Astrocyte (in vitro differentiated cells and primary cell): ENCODE results near the gene HBS1L. TPM values are rescaled to one million over a fixed set of nuclear protein-coding genes. Genes with fewer than 3 reads are reported as not detected.

Experiments used
- DNase-seq: peaks from one replicate; pipeline ENCODE4 v3.0.0-alpha.2; 2010; ENCODE audit warnings: low read depth
- FAIRE-seq: peaks from 2 replicates; lab custom pipeline; 2011; peaks lifted over from hg19 to GRCh38; lab: Jason Lieb, UNC
- H2AFZ ChIP-seq: 2 replicates; pipeline ENCODE4 v1.6.0; 2012; ENCODE audit warnings: low read depth, low read length, inconsistent platforms
- H3K27ac ChIP-seq: 2 replicates; pipeline ENCODE4 v1.5.1; 2011; ENCODE audit warnings: low read depth, low read length, inconsistent platforms
- H3K27me3 ChIP-seq: 2 replicates; pipeline ENCODE4 v1.6.0; 2011; ENCODE audit warnings: low read length, inconsistent platforms; ENCODE audit not compliant: insufficient read depth
- H3K36me3 ChIP-seq: 2 replicates; pipeline ENCODE4 v1.5.1; 2011; ENCODE audit warnings: low read length, inconsistent platforms; ENCODE audit not compliant: insufficient read depth
- H3K4me1 ChIP-seq: 2 replicates; pipeline ENCODE4 v1.5.1; 2011; ENCODE audit warnings: low read length, inconsistent platforms; ENCODE audit not compliant: insufficient read depth
- H3K4me2 ChIP-seq: 2 replicates; pipeline ENCODE4 v1.6.0; 2012; ENCODE audit warnings: low read length, inconsistent platforms
- H3K4me3 ChIP-seq: 2 replicates; pipeline ENCODE4 v1.5.1; 2011; ENCODE audit warnings: low read depth, mild to moderate bottlenecking, low read length, inconsistent platforms; ENCODE audit not compliant: insufficient read depth
- H3K79me2 ChIP-seq: 2 replicates; pipeline ENCODE4 v1.6.0; 2012; ENCODE audit warnings: mild to moderate bottlenecking, low read length, inconsistent platforms; ENCODE audit not compliant: insufficient read depth
- H3K9ac ChIP-seq: 2 replicates; pipeline ENCODE4 v1.6.0; 2012; ENCODE audit warnings: mild to moderate bottlenecking, low read length, inconsistent platforms
- H3K9me3 ChIP-seq: 2 replicates; pipeline ENCODE4 v1.5.1; 2012; ENCODE audit warnings: low read depth, mild to moderate bottlenecking, low read length, inconsistent platforms; ENCODE audit not compliant: insufficient read depth
- H4K20me1 ChIP-seq: 2 replicates; pipeline ENCODE4 v1.6.0; 2012; ENCODE audit warnings: low read length, inconsistent platforms; ENCODE audit not compliant: insufficient read depth
- H3K27ac Mint-ChIP-seq: one replicate; pipeline ENCODE4 v1.8.0; 2021; ENCODE audit warnings: mild to moderate bottlenecking, mixed read lengths; ENCODE audit not compliant: unreplicated experiment
- H3K27me3 Mint-ChIP-seq: one replicate; pipeline ENCODE4 v1.8.0; 2021; ENCODE audit warnings: low read depth, mixed read lengths; ENCODE audit not compliant: unreplicated experiment
- H3K36me3 Mint-ChIP-seq: one replicate; pipeline ENCODE4 v1.8.0; 2021; ENCODE audit warnings: low read depth, mixed read lengths; ENCODE audit not compliant: unreplicated experiment
- H3K4me1 Mint-ChIP-seq: one replicate; pipeline ENCODE4 v1.8.0; 2021; ENCODE audit warnings: low read depth, mixed read lengths; ENCODE audit not compliant: unreplicated experiment
- H3K4me3 Mint-ChIP-seq: one replicate; pipeline ENCODE4 v1.8.0; 2021; ENCODE audit warnings: mild to moderate bottlenecking, moderate library complexity, mixed read lengths; ENCODE audit not compliant: unreplicated experiment
- H3K9me3 Mint-ChIP-seq: one replicate; pipeline ENCODE4 v1.8.0; 2021; ENCODE audit warnings: mild to moderate bottlenecking, mixed read lengths; ENCODE audit not compliant: unreplicated experiment
- EZH2 ChIP-seq: IDR thresholded peaks from 2 replicates; pipeline ENCODE4 v1.6.1; 2012; ENCODE audit warnings: mild to moderate bottlenecking, low read length, inconsistent platforms; ENCODE audit not compliant: insufficient read depth
- total RNA-seq: library from RNA; stranded (reverse); gene quantifications from 2 replicates; pipeline ENCODE4 v1.2.1, GENCODE V29; 2021
- TF ChIP-seq, protein P1 (sequence below): IDR thresholded peaks from 2 replicates; pipeline ENCODE4 v1.5.1; 2011; ENCODE audit warnings: low read depth, mild to moderate bottlenecking, inconsistent platforms, low read length, moderate library complexity; ENCODE audit not compliant: insufficient read depth

The HBS1L gene
- total RNA-seq, 1 donor from 2014 or later, result 87.8 TPM

DNA sequence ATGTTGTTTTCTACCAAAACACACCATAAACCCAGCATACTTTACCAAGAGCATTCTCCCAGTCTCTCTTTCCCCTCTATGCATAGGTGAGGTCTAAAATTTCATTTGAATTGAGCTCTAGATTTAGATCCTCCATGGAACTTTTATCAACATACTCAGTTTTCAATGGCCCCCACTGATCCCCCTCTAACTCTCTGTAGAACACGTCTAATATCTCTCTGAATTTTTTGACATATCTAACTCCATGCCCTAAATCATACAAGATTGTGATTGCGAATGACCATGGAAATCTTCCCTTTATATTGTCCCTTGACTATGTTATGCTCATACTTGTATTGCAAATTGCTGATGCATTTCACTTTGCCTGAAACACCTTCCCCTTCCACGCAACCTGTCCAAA, 38.1 kb upstream of the HBS1L start:
- H3K4me3 Mint-ChIP-seq, result no peak overlapping the region

DNA sequence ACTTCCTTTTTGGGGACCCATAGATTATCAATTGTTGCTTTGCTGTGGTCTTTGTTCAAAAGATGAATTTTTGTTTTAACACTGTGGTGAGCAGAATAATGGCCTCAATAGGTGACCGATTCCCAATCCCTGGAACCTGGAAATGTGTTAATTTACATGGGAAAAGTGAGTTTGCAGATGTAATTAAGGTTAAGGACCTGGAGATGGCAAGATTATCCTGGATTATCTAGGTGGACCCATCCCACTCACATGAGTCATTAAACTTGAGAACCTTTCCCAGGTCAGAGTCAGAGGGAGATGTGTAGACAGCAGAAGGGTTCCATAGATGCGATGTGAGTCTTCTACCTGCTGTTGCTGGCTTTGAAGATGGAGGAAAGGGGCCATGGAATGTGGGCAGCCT, 36.2 kb upstream of the HBS1L start:
- H3K27me3 Mint-ChIP-seq, result no peaks in the 10 kb centered on the region

More for the DNA sequence above, 38.1 kb upstream of the HBS1L start:
- H3K36me3 ChIP-seq, result no peaks in the 10 kb centered on the region
- H2AFZ ChIP-seq, result no peak overlapping the region
- no peak overlapping the region for H3K4me2 ChIP-seq
- DNase-seq, result no peak
- H3K79me2 ChIP-seq, result no peaks in the 10 kb centered on the region
- Mint-ChIP-seq H3K27ac (no peak overlapping the region), H3K4me1 (no peaks in the 10 kb centered on the region), H3K36me3 (no peaks in the 10 kb centered on the region), H3K27me3 (no peaks in the 10 kb centered on the region), H3K9me3 (no peaks in the 10 kb centered on the region)
- no peak for FAIRE-seq
- no peak for TF ChIP-seq EZH2
- TF ChIP-seq, protein P1, sequence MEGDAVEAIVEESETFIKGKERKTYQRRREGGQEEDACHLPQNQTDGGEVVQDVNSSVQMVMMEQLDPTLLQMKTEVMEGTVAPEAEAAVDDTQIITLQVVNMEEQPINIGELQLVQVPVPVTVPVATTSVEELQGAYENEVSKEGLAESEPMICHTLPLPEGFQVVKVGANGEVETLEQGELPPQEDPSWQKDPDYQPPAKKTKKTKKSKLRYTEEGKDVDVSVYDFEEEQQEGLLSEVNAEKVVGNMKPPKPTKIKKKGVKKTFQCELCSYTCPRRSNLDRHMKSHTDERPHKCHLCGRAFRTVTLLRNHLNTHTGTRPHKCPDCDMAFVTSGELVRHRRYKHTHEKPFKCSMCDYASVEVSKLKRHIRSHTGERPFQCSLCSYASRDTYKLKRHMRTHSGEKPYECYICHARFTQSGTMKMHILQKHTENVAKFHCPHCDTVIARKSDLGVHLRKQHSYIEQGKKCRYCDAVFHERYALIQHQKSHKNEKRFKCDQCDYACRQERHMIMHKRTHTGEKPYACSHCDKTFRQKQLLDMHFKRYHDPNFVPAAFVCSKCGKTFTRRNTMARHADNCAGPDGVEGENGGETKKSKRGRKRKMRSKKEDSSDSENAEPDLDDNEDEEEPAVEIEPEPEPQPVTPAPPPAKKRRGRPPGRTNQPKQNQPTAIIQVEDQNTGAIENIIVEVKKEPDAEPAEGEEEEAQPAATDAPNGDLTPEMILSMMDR, result no peak
- no peak overlapping the region for H3K4me3 ChIP-seq
- no peak overlapping the region for H3K27ac ChIP-seq
- H3K27me3 ChIP-seq, result no peaks in the 10 kb centered on the region
- H3K9me3 ChIP-seq, result no peaks in the 10 kb centered on the region
- H4K20me1 ChIP-seq, result no peaks in the 10 kb centered on the region
- no peak overlapping the region for H3K9ac ChIP-seq
- H3K4me1 ChIP-seq, result no peaks in the 10 kb centered on the region

DNA sequence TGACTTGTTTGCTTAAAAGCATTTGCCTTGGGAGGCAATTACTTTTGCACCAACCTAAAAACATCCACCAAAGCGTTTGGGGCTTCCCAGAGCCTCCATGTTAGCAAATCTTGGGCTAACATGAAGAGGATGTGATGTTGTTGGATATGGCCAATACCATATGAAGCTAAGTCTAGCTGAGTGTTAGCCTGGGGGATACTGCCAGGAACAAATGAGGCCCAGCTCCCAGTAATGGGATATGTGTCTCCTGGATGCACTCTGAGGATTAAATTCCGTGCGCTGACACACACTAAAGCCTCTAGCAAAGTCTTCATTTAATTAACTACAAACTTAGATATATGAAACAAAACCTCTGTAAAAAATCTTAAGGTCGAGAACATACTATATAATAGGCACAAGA, 35.3 kb upstream of the HBS1L start:
- Histone ChIP-seq H3K9ac (no peak overlapping the region), H3K79me2 (no peaks in the 10 kb centered on the region), H3K4me3 (no peak overlapping the region), H3K27ac (no peak overlapping the region), H3K4me2 (no peak overlapping the region), H4K20me1 (no peaks in the 10 kb centered on the region), H3K9me3 (no peaks in the 10 kb centered on the region), H2AFZ (no peak overlapping the region), H3K4me1 (no peaks in the 10 kb centered on the region), H3K27me3 (no peaks in the 10 kb centered on the region), H3K36me3 (no peaks in the 10 kb centered on the region)
- no peak for FAIRE-seq
- no peaks in the 10 kb centered on the region for H3K9me3 Mint-ChIP-seq
- H3K27me3 Mint-ChIP-seq, result no peaks in the 10 kb centered on the region
- DNase-seq, result no peak
- H3K4me1 Mint-ChIP-seq, result no peaks in the 10 kb centered on the region
- TF ChIP-seq, protein P1, result no peak
- no peak for TF ChIP-seq EZH2
- H3K36me3 Mint-ChIP-seq, result no peaks in the 10 kb centered on the region
- no peak overlapping the region for H3K27ac Mint-ChIP-seq
- no peak overlapping the region for H3K4me3 Mint-ChIP-seq

More for the DNA sequence above, 36.2 kb upstream of the HBS1L start:
- H3K4me3 ChIP-seq, result no peak overlapping the region
- no peak overlapping the region for H3K4me2 ChIP-seq
- H3K27me3 ChIP-seq, result no peaks in the 10 kb centered on the region
- no peak overlapping the region for H3K9ac ChIP-seq
- no peak for FAIRE-seq
- H3K79me2 ChIP-seq, result no peaks in the 10 kb centered on the region
- no peaks in the 10 kb centered on the region for H3K4me1 ChIP-seq
- H3K9me3 Mint-ChIP-seq, result no peaks in the 10 kb centered on the region
- H3K36me3 Mint-ChIP-seq, result no peaks in the 10 kb centered on the region
- no peak for DNase-seq
- TF ChIP-seq, protein P1, result no peak
- no peak for TF ChIP-seq EZH2
- H3K4me1 Mint-ChIP-seq, result no peaks in the 10 kb centered on the region
- H3K36me3 ChIP-seq, result no peaks in the 10 kb centered on the region
- H4K20me1 ChIP-seq, result no peaks in the 10 kb centered on the region
- H2AFZ ChIP-seq, result no peak overlapping the region
- H3K9me3 ChIP-seq, result no peaks in the 10 kb centered on the region
- H3K4me3 Mint-ChIP-seq, result no peak overlapping the region
- no peak overlapping the region for H3K27ac Mint-ChIP-seq
- H3K27ac ChIP-seq, result no peak overlapping the region
